HG03108 (cell line): ENCODE results near the gene DMC1.
"Not testable (repeated sequence)": the region's sequence is repeated elsewhere in the genome, so short reads cannot be mapped to it uniquely, and the experiment has no call there.

Experiments used
- ATAC-seq: cut with Tn5 transposase; IDR thresholded peaks from one replicate; pipeline ENCODE4 v1.9.1; 2021; ENCODE audit warnings: moderate library complexity; ENCODE audit not compliant: unreplicated experiment

The DMC1 gene

DNA sequence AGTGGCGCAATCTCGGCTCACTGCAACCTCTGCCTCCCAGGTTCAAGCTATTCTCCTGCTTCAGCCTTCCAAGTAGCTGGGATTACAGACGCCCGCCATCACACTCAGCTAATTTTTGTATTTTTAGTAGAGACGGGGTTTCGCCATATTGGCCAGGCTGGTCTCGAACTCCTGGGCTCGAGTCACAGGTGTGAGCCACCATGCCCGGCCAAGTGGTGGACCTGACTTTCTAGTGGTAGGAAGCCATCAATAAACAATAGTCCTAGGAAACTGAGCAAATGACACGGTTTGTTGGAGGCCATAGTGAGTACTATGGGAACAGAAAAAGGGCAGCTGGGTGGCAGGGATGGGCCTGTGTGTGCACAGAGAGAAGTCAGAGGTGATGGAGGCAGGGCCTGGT is 99.8 kb downstream of the DMC1 start:
- not testable (repeated sequence) for ATAC-seq

DNA sequence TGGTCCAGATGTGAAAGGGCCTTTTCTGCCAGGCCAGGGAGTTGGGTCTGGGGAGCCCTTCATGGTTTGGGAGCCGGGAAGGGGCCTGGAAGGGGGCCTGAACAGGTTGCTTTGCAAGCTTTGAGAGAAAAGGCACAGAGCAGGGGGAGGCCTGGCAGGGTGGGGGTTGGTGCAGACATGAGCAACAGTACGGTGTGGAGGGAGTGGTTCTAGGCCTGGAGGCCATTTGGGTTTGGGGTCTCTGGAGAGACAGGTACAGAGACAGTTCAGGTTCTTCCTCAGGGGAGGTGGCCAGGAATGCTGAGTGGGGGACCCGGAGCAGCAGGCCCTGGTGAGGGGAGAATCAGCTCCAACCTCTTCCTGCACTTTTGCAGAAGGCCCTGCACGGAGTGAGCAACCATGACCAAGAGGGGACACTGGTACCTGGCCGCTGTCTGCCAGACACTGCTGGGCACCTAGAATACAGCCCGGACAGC is 100.6 kb downstream of the DMC1 start:
- no peak for ATAC-seq
